Measurements from ENCODE around the gene SMYD1. TPM values are rescaled to one million over a fixed set of nuclear protein-coding genes. Genes with fewer than 3 reads are reported as not detected.
"Not testable (repeated sequence)": the region's sequence is repeated elsewhere in the genome, so short reads cannot be mapped to it uniquely, and the experiment has no call there.

SMYD1 gene
- total RNA-seq (not detected), polyA plus RNA-seq (not detected), total RNA-seq (0 to 0.14 (median 0) reads per million in 6 experiments)

- ATAC-seq (no peak), DNase-seq (no peak)
- no peaks in the 10 kb centered on the region for H3K9me3 Mint-ChIP-seq
- no peaks in the 10 kb centered on the region for H3K27me3 Mint-ChIP-seq
- H3K36me3 Mint-ChIP-seq: no peaks in the 10 kb centered on the region
- POLR2A ChIA-PET: no interaction called here
- peak within 1 kb of the TSS in 1 of 10 donors; percentile 47 for H3K27ac Mint-ChIP-seq
- no peak within 1 kb of the TSS for H3K4me3 Mint-ChIP-seq
- H3K4me1 Mint-ChIP-seq: no peaks in the 10 kb centered on the region
These were observed at the start of gene SMYD1 for GRCh38 chr2:88067598-88067997. Gene SMYD1, plus strand, starts transcription at chr2:88067825. Its CDS starts 40 bp downstream, at chr2:88067865.

GRCh38 chr2:88018077-88018805 lies 49.4 kb upstream of the SMYD1 start:
- peaks cover 10 to 25% (median 20%) of the 10 kb centered on the region in 4 donors for H3K4me1 Mint-ChIP-seq
- DNase-seq, ATAC-seq, POLR2A ChIA-PET, H3K9me3 Mint-ChIP-seq, H3K36me3 Mint-ChIP-seq, H3K27me3 Mint-ChIP-seq: not testable (repeated sequence)
- peak overlapping the region in 9 of 10 donors; percentile 87 to 99 (median 98) for H3K4me3 Mint-ChIP-seq
- H3K27ac Mint-ChIP-seq: peak overlapping the region in 2 of 10 donors; percentile 92 to 99

- no peaks in the 10 kb centered on the region for H3K36me3 Mint-ChIP-seq
- no peaks in the 10 kb centered on the region for H3K27me3 Mint-ChIP-seq
- POLR2A ChIA-PET: no interaction called here
- ATAC-seq (no peak), DNase-seq (no peak)
- H3K4me1 Mint-ChIP-seq: peaks cover 10 to 23% (median 20%) of the 10 kb centered on the region in 4 donors
- H3K9me3 Mint-ChIP-seq: peaks cover 0 to 5% (median 0%) of the 10 kb centered on the region in 9 donors
- no peak overlapping the region for H3K27ac Mint-ChIP-seq
- no peak overlapping the region for H3K4me3 Mint-ChIP-seq
These were observed 48.7 kb upstream of the SMYD1 start for GRCh38 chr2:88018909-88019308.

GRCh38 chr2:88019985-88020384 lies 47.6 kb upstream of the SMYD1 start:
- Mint-ChIP-seq H3K27me3 (no peaks in the 10 kb centered on the region), H3K36me3 (no peaks in the 10 kb centered on the region), H3K4me1 (peaks cover 8 to 21% (median 19%) of the 10 kb centered on the region in 4 donors), H3K9me3 (peaks cover 0 to 5% (median 0%) of the 10 kb centered on the region in 9 donors), H3K4me3 (no peak overlapping the region), H3K27ac (peak overlapping the region in 1 of 10 donors; percentile 72)
- POLR2A ChIA-PET: no interaction called here
- ATAC-seq (no peak), DNase-seq (no peak)

- Mint-ChIP-seq H3K27ac (no peak overlapping the region), H3K4me1 (peaks cover 0 to 12% (median 3%) of the 10 kb centered on the region in 4 donors), H3K27me3 (no peaks in the 10 kb centered on the region), H3K4me3 (no peak overlapping the region), H3K9me3 (peaks cover 0 to 5% (median 0%) of the 10 kb centered on the region in 9 donors), H3K36me3 (peaks cover 4 to 14% (median 4%) of the 10 kb centered on the region in 3 donors)
- POLR2A ChIA-PET: interaction anchor here (0.7 kb wide), 1 partner anchor 587 kb away, joined by 3 read pairs; no protein-coding TSS in a partner anchor
- ATAC-seq: no peak
- no peak for DNase-seq
These were observed 45.0 kb upstream of the SMYD1 start for GRCh38 chr2:88022669-88022921.

- H3K27ac Mint-ChIP-seq: no peak overlapping the region
- no peaks in the 10 kb centered on the region for H3K27me3 Mint-ChIP-seq
- no peak for ATAC-seq
- no peak overlapping the region for H3K4me3 Mint-ChIP-seq
- no peaks in the 10 kb centered on the region for H3K9me3 Mint-ChIP-seq
- POLR2A ChIA-PET: no interaction called here
- H3K36me3 Mint-ChIP-seq: peaks cover 12 to 34% (median 22%) of the 10 kb centered on the region in 3 donors
- H3K4me1 Mint-ChIP-seq: peaks cover 2 to 19% (median 9%) of the 10 kb centered on the region in 4 donors
- no peak for DNase-seq
These were observed 43.1 kb upstream of the SMYD1 start for GRCh38 chr2:88024509-88024908.

- Mint-ChIP-seq H3K27ac (peak overlapping the region in 7 of 10 donors; percentile 13 to 87 (median 32)), H3K36me3 (peaks cover 12 to 53% (median 27%) of the 10 kb centered on the region in 3 donors), H3K27me3 (no peaks in the 10 kb centered on the region), H3K4me1 (peaks cover 2 to 19% (median 11%) of the 10 kb centered on the region in 4 donors), H3K4me3 (peak overlapping the region in 3 of 10 donors; percentile 27 to 60 (median 34)), H3K9me3 (no peaks in the 10 kb centered on the region)
- POLR2A ChIA-PET: no interaction called here
- DNase-seq (no peak), ATAC-seq (no peak)
These were observed 39.8 kb upstream of the SMYD1 start for GRCh38 chr2:88027697-88028389.

GRCh38 chr2:88028931-88029330 lies 38.7 kb upstream of the SMYD1 start:
- Mint-ChIP-seq H3K9me3 (no peaks in the 10 kb centered on the region), H3K36me3 (peaks cover 12 to 64% (median 32%) of the 10 kb centered on the region in 3 donors)
- DNase-seq: no peak

GRCh38 chr2:88032070-88032702 lies 35.4 kb upstream of the SMYD1 start:
- DNase-seq (no peak), ATAC-seq (no peak)
- Mint-ChIP-seq H3K36me3 (peaks cover 8 to 73% (median 40%) of the 10 kb centered on the region in 3 donors), H3K27ac (no peak overlapping the region), H3K9me3 (no peaks in the 10 kb centered on the region), H3K4me1 (peaks cover 4 to 36% (median 19%) of the 10 kb centered on the region in 4 donors), H3K27me3 (no peaks in the 10 kb centered on the region), H3K4me3 (no peak overlapping the region)
- POLR2A ChIA-PET: no interaction called here

More at GRCh38 chr2:88028931-88029330, 38.7 kb upstream of the SMYD1 start:
- Mint-ChIP-seq H3K4me3 (no peak overlapping the region), H3K27ac (no peak overlapping the region), H3K4me1 (peaks cover 2 to 19% (median 11%) of the 10 kb centered on the region in 4 donors), H3K27me3 (no peaks in the 10 kb centered on the region)
- no peak for ATAC-seq
- POLR2A ChIA-PET: no interaction called here

GRCh38 chr2:88036182-88036581 lies 31.4 kb upstream of the SMYD1 start:
- H3K4me3 Mint-ChIP-seq: no peak overlapping the region
- H3K27me3 Mint-ChIP-seq: no peaks in the 10 kb centered on the region
- H3K4me1 Mint-ChIP-seq: peaks cover 12 to 36% (median 30%) of the 10 kb centered on the region in 4 donors
- no peak for ATAC-seq
- no peak for DNase-seq
- POLR2A ChIA-PET: interaction anchor here (1.4 kb wide), 1 partner anchor 20 kb away, joined by 3 read pairs; the partner anchor contains the start of gene RNU2-63P
- peak overlapping the region in 2 of 10 donors; percentile 27 to 61 for H3K27ac Mint-ChIP-seq
- H3K9me3 Mint-ChIP-seq: no peaks in the 10 kb centered on the region
- peaks cover 0 to 45% (median 24%) of the 10 kb centered on the region in 3 donors for H3K36me3 Mint-ChIP-seq

GRCh38 chr2:88036606-88037005 lies 31.0 kb upstream of the SMYD1 start:
- Mint-ChIP-seq H3K9me3 (no peaks in the 10 kb centered on the region), H3K4me1 (peaks cover 12 to 40% (median 33%) of the 10 kb centered on the region in 4 donors), H3K27me3 (no peaks in the 10 kb centered on the region), H3K27ac (peak overlapping the region in 1 of 10 donors; percentile 27), H3K4me3 (no peak overlapping the region), H3K36me3 (peaks cover 0 to 43% (median 24%) of the 10 kb centered on the region in 3 donors)
- ATAC-seq: no peak
- POLR2A ChIA-PET: interaction anchor here (1.4 kb wide), 1 partner anchor 20 kb away, joined by 3 read pairs; the partner anchor contains the start of gene RNU2-63P
- DNase-seq: no peak

GRCh38 chr2:88038263-88039105 lies 29.1 kb upstream of the SMYD1 start:
- Mint-ChIP-seq H3K9me3 (no peaks in the 10 kb centered on the region), H3K27ac (peak overlapping the region in 1 of 10 donors; percentile 1), H3K27me3 (no peaks in the 10 kb centered on the region), H3K36me3 (peaks cover 0 to 30% (median 16%) of the 10 kb centered on the region in 3 donors), H3K4me3 (no peak overlapping the region), H3K4me1 (peaks cover 15 to 54% (median 39%) of the 10 kb centered on the region in 4 donors)
- POLR2A ChIA-PET: no interaction called here
- DNase-seq (no peak), ATAC-seq (no peak)

Measured in naive thymus-derived CD8-positive, alpha-beta T cell (primary cell).